ENCODE results near the gene MYMX.
"Not testable (repeated sequence)": the region's sequence is repeated elsewhere in the genome, so short reads cannot be mapped to it uniquely, and the experiment has no call there.

MYMX gene

GRCh38 chr6:44220913-44221290 is 4.2 kb downstream of the MYMX start:
- no peak for DNase-seq

GRCh38 chr6:44221291-44221960 is 4.7 kb downstream of the MYMX start:
- DNase-seq = peak; percentile 96

GRCh38 chr6:44221961-44222335 is 5.2 kb downstream of the MYMX start:
- no peak for DNase-seq

- no peak for DNase-seq
Measured at GRCh38 chr6:44222486-44223318, 6.0 kb downstream of the MYMX start.

GRCh38 chr6:44223319-44224028 is 6.7 kb downstream of the MYMX start, which contains the start of gene SLC29A1:
TSS of gene SLC29A1 (plus strand) at chr6:44223595. CDS start at chr6:44227314, 3,719 bp downstream.
- DNase-seq = peak; percentile 80

- peak; percentile 36 for DNase-seq
Measured at GRCh38 chr6:44224029-44224964, 7.6 kb downstream of the MYMX start.

- no peak for DNase-seq
Measured at GRCh38 chr6:44224965-44225305, 8.2 kb downstream of the MYMX start.

- peak; percentile 97 for DNase-seq
Measured at GRCh38 chr6:44225579-44226325, 9.0 kb downstream of the MYMX start.

GRCh38 chr6:44226368-44227147 is 9.8 kb downstream of the MYMX start:
- no peak for DNase-seq

- DNase-seq = peak; percentile 57
Measured at GRCh38 chr6:44227148-44227793, 10.5 kb downstream of the MYMX start.

GRCh38 chr6:44228031-44228430 is 11.3 kb downstream of the MYMX start:
- DNase-seq = no peak

- DNase-seq = no peak
Measured at GRCh38 chr6:44228433-44228832, 11.7 kb downstream of the MYMX start.

- DNase-seq = no peak
Measured at GRCh38 chr6:44228836-44229235, 12.1 kb downstream of the MYMX start.

GRCh38 chr6:44229376-44230033 is 12.8 kb downstream of the MYMX start:
- no peak for DNase-seq

- DNase-seq = no peak
Measured at GRCh38 chr6:44230034-44230675, 13.4 kb downstream of the MYMX start.

GRCh38 chr6:44231426-44231825 is 14.7 kb downstream of the MYMX start:
- DNase-seq = not testable (repeated sequence)

- no peak for DNase-seq
Measured at GRCh38 chr6:44232676-44233566, 16.2 kb downstream of the MYMX start.

GRCh38 chr6:44233567-44234100 is 16.9 kb downstream of the MYMX start:
- no peak for DNase-seq
